ENCODE measurements around the gene CNR2.
A peak's percentile ranks its signal among the peaks of the same experiment; 100 is the strongest.
"Not testable (repeated sequence)": the region's sequence is repeated elsewhere in the genome, so short reads cannot be mapped to it uniquely, and the experiment has no call there.

The CNR2 gene

GRCh38 chr1:23885222-23885621 lies 27.9 kb downstream of the CNR2 start:
- no peak for DNase-seq (ENCODE audit: low read depth, low spot score)

DNA sequence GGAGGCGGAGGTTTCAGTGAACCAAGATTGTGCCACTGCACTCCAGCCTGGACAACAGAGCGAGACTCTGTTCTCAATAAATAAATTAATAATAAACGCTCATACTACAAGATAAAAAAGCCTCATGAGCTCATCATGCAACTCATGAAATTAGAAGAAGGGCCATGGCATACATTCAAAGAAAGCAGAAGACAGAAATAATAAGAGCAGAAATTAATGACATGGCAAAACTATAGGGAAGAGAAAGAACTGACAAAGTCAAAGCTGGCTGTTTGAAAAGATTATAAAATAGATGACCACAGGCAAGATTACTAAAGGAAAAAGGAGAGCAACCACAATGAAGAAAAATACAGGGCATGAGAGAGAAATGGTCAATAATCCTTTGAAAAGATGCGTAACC lies 30.4 kb downstream of the CNR2 start:
- no peak for DNase-seq (ENCODE audit: low read depth, low spot score)

GRCh38 chr1:23879809-23880208 lies 33.4 kb downstream of the CNR2 start:
- no peak for DNase-seq (ENCODE audit: low read depth, low spot score)

DNA sequence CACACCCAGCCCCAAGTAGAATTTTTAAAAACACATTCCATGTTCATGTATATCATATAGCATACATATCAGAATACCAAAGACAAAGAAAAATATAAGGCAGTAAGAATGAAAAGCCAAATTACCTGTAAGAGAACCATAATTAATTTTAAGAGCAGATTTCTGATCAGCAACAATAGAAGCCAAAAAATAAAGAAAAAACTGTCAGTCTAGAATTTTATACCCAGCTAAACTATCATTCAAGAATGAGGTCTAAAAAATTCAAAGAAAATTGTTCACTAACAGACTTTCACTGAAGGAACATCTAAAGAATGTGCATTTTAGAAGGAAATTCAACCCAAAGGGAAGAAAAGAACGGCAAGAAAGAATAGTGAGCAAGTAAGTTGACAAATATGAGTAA lies 34.5 kb downstream of the CNR2 start:
- no peak for DNase-seq (ENCODE audit: low read depth, low spot score)

- DNase-seq (ENCODE audit: low read depth, low spot score), result no peak
These were observed 37.8 kb downstream of the CNR2 start for GRCh38 chr1:23875382-23875781.

- no peak for DNase-seq (ENCODE audit: low read depth, low spot score)
These were observed 40.7 kb downstream of the CNR2 start for GRCh38 chr1:23872421-23872820.

DNA sequence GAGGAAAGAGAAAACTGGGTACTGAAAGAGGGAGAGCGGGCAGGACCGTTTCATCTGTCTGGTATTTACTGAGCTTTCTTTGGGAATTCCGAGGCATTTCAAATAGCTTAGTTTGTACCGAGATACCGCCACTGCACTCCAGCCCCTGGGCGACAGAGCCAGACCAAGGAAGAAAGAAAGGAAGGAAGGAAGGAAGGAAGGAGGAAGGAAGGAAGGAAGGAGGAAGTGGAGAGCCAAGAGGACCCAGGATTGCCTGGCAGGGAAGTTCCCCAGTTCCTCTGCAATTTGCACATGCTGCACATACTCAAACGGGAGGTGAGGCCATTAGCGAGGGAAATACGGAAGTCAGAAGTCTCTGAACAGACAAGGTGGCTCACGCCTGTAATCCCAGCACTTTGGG lies 44.1 kb downstream of the CNR2 start:
- peak; percentile 18 for DNase-seq (ENCODE audit: low read depth, low spot score)

GRCh38 chr1:23868557-23869016 lies 44.6 kb downstream of the CNR2 start:
- DNase-seq (ENCODE audit: low read depth, low spot score), result no peak

DNA sequence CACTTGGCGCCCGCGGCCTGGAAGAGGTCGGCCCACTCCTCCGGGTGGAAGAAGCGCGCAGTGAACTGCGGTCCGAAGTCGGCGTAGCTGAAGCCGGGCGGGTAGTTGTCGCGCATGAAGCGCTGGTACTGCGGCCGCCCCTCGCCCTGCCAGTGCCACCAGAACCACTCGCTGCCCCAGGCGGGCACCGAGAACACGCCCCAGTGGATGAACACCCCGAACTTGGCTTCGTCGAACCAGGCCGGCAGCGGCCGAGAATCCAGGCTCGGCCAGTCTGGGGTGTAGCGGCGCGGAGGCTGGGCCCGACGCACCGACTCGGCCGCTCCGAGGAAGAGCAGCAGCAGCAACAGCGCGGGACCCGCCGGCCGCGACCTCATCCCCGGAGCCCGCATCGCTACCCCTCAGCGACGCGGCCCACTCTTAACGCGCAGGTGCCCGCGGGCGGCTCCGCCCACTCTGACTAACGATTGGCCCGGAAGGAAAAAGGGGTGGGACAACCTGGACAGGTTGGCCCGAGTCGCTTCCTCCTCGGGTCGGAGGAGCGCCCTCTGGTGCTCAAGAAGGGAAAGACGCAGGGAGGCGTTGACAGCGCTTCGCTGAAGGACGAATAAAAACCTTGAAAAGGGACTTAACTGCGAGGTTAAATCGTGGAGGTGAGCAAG lies 45.1 kb downstream of the CNR2 start, which contains the start of gene FUCA1:
Gene FUCA1, minus strand, starts transcription at position 396 of the 662 bp plus-strand sequence. Its CDS starts 4 bp downstream, at position 392.
- peak; percentile 96 for DNase-seq (ENCODE audit: low read depth, low spot score)

DNA sequence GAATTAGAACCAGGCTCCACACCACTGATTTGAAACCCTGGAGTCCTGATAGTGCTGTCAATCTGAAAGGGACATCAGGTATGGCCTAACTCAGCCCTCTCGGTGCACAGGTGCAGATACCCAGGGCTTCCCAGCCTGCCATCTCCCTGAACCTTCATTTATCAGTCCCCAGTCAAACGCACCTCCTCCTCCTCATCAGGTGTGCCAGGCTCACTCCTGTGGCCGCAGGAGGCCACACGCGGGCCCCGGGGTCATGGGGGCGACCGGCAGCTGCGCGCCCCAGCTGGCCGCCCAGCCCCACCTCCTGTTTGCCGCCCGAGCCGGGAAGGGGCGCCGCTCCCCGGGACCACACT lies 45.6 kb downstream of the CNR2 start:
- no peak for DNase-seq (ENCODE audit: low read depth, low spot score)

- no peak for DNase-seq (ENCODE audit: low read depth, low spot score)
These were observed 47.6 kb downstream of the CNR2 start for GRCh38 chr1:23865543-23865930.

- no peak for DNase-seq (ENCODE audit: low read depth, low spot score)
These were observed 48.2 kb downstream of the CNR2 start for GRCh38 chr1:23864801-23865542.

GRCh38 chr1:23862640-23863039 lies 50.5 kb downstream of the CNR2 start:
- no peak for DNase-seq (ENCODE audit: low read depth, low spot score)

- no peak for DNase-seq (ENCODE audit: low read depth, low spot score)
These were observed 58.6 kb downstream of the CNR2 start for GRCh38 chr1:23854568-23854967.

DNA sequence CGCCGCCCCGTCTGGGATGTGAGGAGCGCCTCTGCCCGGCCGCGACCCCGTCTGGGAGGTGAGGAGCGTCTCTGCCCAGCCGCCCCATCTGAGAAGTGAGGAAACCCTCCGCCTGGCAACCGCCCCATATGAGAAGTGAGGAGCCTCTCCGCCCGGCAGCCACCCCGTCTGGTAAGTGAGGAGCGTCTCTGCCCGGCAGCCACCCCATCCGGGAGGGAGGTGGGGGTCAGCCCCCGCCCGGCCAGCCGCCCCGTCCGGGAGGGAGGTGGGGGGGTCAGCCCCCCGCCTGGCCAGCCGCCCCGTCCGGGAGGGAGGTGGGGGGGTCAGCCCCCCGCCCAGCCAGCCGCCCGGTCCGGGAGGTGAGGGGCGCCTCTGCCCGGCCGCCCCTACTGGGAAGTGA lies 60.0 kb downstream of the CNR2 start:
- DNase-seq (ENCODE audit: low read depth, low spot score), result not testable (repeated sequence)

DNA sequence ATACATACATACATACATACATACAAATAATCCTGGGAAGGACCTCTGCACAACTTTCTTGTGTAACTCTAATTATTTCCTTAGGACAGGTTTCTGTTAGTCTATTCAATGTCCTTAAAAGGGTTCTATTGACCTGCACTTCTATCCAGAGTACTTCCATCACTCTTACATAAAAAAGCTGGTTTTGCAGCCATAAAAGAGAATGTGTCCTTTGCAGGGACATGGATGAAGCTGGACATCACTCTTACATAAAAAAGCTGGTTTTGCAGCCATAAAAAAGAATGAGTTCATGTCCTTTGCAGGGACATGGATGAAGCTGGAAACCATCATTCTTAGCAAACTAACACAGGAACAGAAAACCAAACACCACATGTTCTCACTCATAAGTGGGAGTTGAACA lies 61.8 kb downstream of the CNR2 start:
- DNase-seq (ENCODE audit: low read depth, low spot score), result not testable (repeated sequence)

GRCh38 chr1:23848673-23849616 lies 64.2 kb downstream of the CNR2 start:
- no peak for DNase-seq (ENCODE audit: low read depth, low spot score)

DNA sequence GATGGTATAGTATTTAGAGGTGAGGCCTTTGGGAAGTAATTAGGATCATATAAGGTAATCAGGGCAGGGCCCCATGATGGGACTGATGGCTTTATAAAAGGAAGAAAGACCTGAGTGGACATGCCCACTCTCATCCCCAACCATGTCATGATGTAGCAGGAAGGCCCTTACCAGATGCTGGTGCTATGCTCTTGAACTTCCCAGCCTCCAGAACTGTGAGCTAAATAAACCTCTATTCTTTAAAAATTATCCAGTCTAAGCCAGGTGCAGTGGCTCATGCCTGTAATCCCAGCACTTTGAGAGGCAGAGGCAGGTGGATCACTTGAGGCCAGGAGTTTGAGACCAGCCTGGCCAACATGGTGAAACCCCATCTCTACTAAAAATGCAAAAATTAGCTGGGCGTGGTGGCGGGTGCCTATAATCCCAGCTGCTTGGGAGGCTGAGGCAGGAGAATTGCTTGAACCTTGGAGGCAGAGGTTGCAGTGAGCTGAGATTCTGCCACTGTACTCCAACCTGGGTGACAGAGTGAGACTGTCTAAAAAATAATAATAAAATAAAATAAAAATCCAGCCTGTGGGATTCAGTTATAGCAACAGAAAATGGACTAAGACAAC lies 65.6 kb downstream of the CNR2 start:
- DNase-seq (ENCODE audit: low read depth, low spot score), result not testable (repeated sequence)

GRCh38 chr1:23845163-23845562 lies 68.0 kb downstream of the CNR2 start:
- DNase-seq (ENCODE audit: low read depth, low spot score), result no peak

GRCh38 chr1:23843644-23844043 lies 69.5 kb downstream of the CNR2 start:
- no peak for DNase-seq (ENCODE audit: low read depth, low spot score)

GRCh38 chr1:23838401-23838866 lies 74.7 kb downstream of the CNR2 start:
- peak; percentile 50 for DNase-seq (ENCODE audit: low read depth, low spot score)

DNA sequence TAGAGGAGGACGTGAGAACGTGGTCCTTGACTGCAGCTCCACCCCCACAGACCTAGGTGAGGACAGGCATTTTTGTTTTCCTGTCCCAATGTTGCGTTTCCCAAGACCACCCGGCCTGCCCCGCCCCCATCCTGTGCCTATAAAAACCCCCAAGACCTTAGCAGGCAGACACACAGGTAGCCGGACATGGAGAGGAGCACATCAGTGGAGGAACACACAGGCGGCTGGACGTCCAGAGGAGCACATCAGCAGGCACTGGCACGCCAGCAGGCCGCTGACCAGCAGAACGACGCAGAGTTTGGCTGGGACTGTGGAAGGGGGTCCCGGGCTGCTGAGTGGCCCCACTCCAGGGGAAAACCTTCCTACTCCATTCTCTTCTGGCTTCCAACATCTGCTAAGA lies 75.3 kb downstream of the CNR2 start:
- peak; percentile 34 for DNase-seq (ENCODE audit: low read depth, low spot score)
